ENCODE measurements around the gene SPEM1.

Gene SPEM1

GRCh38 chr17:7425756-7426155 lies 5.6 kb downstream of the SPEM1 start:
- Histone ChIP-seq H3K36me3 (replicated peaks in 1 of 2; ENCODE audit: control insufficient read depth in 2 of 2, insufficient read depth in 2 of 2, low read length in 2 of 2) (no peaks in the 10 kb centered on the region), H3K18ac (ENCODE audit: low read length) (no peak overlapping the region), H3K4me1 (ENCODE audit: control insufficient read depth in 2 of 2, insufficient read depth in 1 of 2, low read depth in 1 of 2, low read length in 2 of 2) (peaks cover 2 to 9% of the 10 kb centered on the region in 2 donors), H4K91ac (ENCODE audit: low read depth, low read length, poor library complexity) (no peak overlapping the region), H3K4me2 (ENCODE audit: insufficient read depth, low read length, poor library complexity, severe bottlenecking) (no peak overlapping the region), H3K9ac (ENCODE audit: low read depth, low read length, poor library complexity) (no peak overlapping the region), H2BK5ac (ENCODE audit: low read length) (peak overlapping the region; percentile 39), H2BK12ac (ENCODE audit: low read length) (no peak overlapping the region), H2AK5ac (ENCODE audit: low read depth, low read length) (peak overlapping the region; percentile 70), H3K4me3 (ENCODE audit: low read length in 2 of 2) (no peak overlapping the region), H3K4ac (ENCODE audit: low read length) (no peak overlapping the region), H3K23ac (ENCODE audit: low read depth, low read length, poor library complexity) (no peak overlapping the region), H4K8ac (ENCODE audit: low read depth, low read length) (no peak overlapping the region), H2AFZ (ENCODE audit: low read length) (no peak overlapping the region), H3K27ac (replicated peaks; ENCODE audit: low read length) (no peak overlapping the region), H2BK120ac (ENCODE audit: low read depth, low read length) (no peak overlapping the region), H3K27me3 (ENCODE audit: control insufficient read depth in 3 of 3, insufficient read depth in 3 of 3, low read depth in 1 of 3, low read length in 3 of 3) (no peaks in the 10 kb centered on the region), H2BK15ac (ENCODE audit: low read length) (no peak overlapping the region), H3K9me3 (replicated peaks in 1 of 2; ENCODE audit: control insufficient read depth in 2 of 2, insufficient read depth in 1 of 2, low read depth in 1 of 2, low read length in 2 of 2) (no peaks in the 10 kb centered on the region), H3K79me1 (ENCODE audit: low read depth, low read length) (peaks cover 3% of the 10 kb centered on the region), H3K14ac (ENCODE audit: low read length) (no peak overlapping the region)
- DNase-seq (ENCODE audit: low spot score), result no peak
- WGBS, 2 donors (ENCODE audit: extremely low coverage in 2 of 2, insufficient read length in 2 of 2, insufficient replicate concordance in 1 of 2), result no CpG with 5 or more reads among the region's 8 CpGs

- Histone ChIP-seq H4K91ac (ENCODE audit: low read depth, low read length, poor library complexity) (no peak overlapping the region), H2BK120ac (ENCODE audit: low read depth, low read length) (no peak overlapping the region), H2BK5ac (ENCODE audit: low read length) (peak overlapping the region; percentile 39), H3K9me3 (replicated peaks in 1 of 2; ENCODE audit: control insufficient read depth in 2 of 2, insufficient read depth in 1 of 2, low read depth in 1 of 2, low read length in 2 of 2) (no peaks in the 10 kb centered on the region), H2AFZ (ENCODE audit: low read length) (no peak overlapping the region), H3K4ac (ENCODE audit: low read length) (no peak overlapping the region), H3K4me3 (ENCODE audit: low read length in 2 of 2) (no peak overlapping the region), H3K36me3 (replicated peaks in 1 of 2; ENCODE audit: control insufficient read depth in 2 of 2, insufficient read depth in 2 of 2, low read length in 2 of 2) (no peaks in the 10 kb centered on the region), H3K23ac (ENCODE audit: low read depth, low read length, poor library complexity) (peak overlapping the region; percentile 55), H3K4me1 (ENCODE audit: control insufficient read depth in 2 of 2, insufficient read depth in 1 of 2, low read depth in 1 of 2, low read length in 2 of 2) (peaks cover 0 to 4% of the 10 kb centered on the region in 2 donors), H2AK5ac (ENCODE audit: low read depth, low read length) (peak overlapping the region; percentile 97), H4K8ac (ENCODE audit: low read depth, low read length) (no peak overlapping the region), H2BK15ac (ENCODE audit: low read length) (peak overlapping the region; percentile 87), H2BK12ac (ENCODE audit: low read length) (no peak overlapping the region), H3K14ac (ENCODE audit: low read length) (peak overlapping the region; percentile 56), H3K27ac (replicated peaks; ENCODE audit: low read length) (no peak overlapping the region), H3K4me2 (ENCODE audit: insufficient read depth, low read length, poor library complexity, severe bottlenecking) (no peak overlapping the region), H3K27me3 (ENCODE audit: control insufficient read depth in 3 of 3, insufficient read depth in 3 of 3, low read depth in 1 of 3, low read length in 3 of 3) (no peaks in the 10 kb centered on the region), H3K79me1 (ENCODE audit: low read depth, low read length) (peaks cover 3% of the 10 kb centered on the region), H3K9ac (ENCODE audit: low read depth, low read length, poor library complexity) (peak overlapping the region; percentile 60), H3K18ac (ENCODE audit: low read length) (peak overlapping the region; percentile 38)
- WGBS, 2 donors (ENCODE audit: extremely low coverage in 2 of 2, insufficient read length in 2 of 2, insufficient replicate concordance in 1 of 2), result no CpG with 5 or more reads among the region's 33 CpGs
- no peak for DNase-seq (ENCODE audit: low spot score)
These were observed 6.2 kb downstream of the SPEM1 start for GRCh38 chr17:7426203-7426863.

- WGBS, 2 donors (ENCODE audit: extremely low coverage in 2 of 2, insufficient read length in 2 of 2, insufficient replicate concordance in 1 of 2), result no CpG with 5 or more reads among the region's 29 CpGs
- peak overlapping the region; percentile 42 for H2BK12ac ChIP-seq (ENCODE audit: low read length)
- H3K23ac ChIP-seq (ENCODE audit: low read depth, low read length, poor library complexity), result peak overlapping the region; percentile 1
- peak overlapping the region; percentile 87 for H2BK15ac ChIP-seq (ENCODE audit: low read length)
- H3K18ac ChIP-seq (ENCODE audit: low read length), result peak overlapping the region; percentile 65
- H3K4me2 ChIP-seq (ENCODE audit: insufficient read depth, low read length, poor library complexity, severe bottlenecking), result no peak overlapping the region
- DNase-seq (ENCODE audit: low spot score), result no peak
- H3K4me1 ChIP-seq (ENCODE audit: control insufficient read depth in 2 of 2, insufficient read depth in 1 of 2, low read depth in 1 of 2, low read length in 2 of 2), result peaks cover 0 to 1% of the 10 kb centered on the region in 2 donors
- peak overlapping the region; percentile 63 for H3K14ac ChIP-seq (ENCODE audit: low read length)
- H3K27ac ChIP-seq (replicated peaks; ENCODE audit: low read length), result no peak overlapping the region
- H3K9ac ChIP-seq (ENCODE audit: low read depth, low read length, poor library complexity), result no peak overlapping the region
- H4K8ac ChIP-seq (ENCODE audit: low read depth, low read length), result no peak overlapping the region
- H2AFZ ChIP-seq (ENCODE audit: low read length), result no peak overlapping the region
- no peaks in the 10 kb centered on the region for H3K36me3 ChIP-seq (replicated peaks in 1 of 2; ENCODE audit: control insufficient read depth in 2 of 2, insufficient read depth in 2 of 2, low read length in 2 of 2)
- peak overlapping the region; percentile 97 for H2AK5ac ChIP-seq (ENCODE audit: low read depth, low read length)
- no peaks in the 10 kb centered on the region for H3K9me3 ChIP-seq (replicated peaks in 1 of 2; ENCODE audit: control insufficient read depth in 2 of 2, insufficient read depth in 1 of 2, low read depth in 1 of 2, low read length in 2 of 2)
- peaks cover 3% of the 10 kb centered on the region for H3K79me1 ChIP-seq (ENCODE audit: low read depth, low read length)
- H2BK120ac ChIP-seq (ENCODE audit: low read depth, low read length), result no peak overlapping the region
- H3K4ac ChIP-seq (ENCODE audit: low read length), result no peak overlapping the region
- peak overlapping the region; percentile 79 for H2BK5ac ChIP-seq (ENCODE audit: low read length)
- H4K91ac ChIP-seq (ENCODE audit: low read depth, low read length, poor library complexity), result no peak overlapping the region
- no peaks in the 10 kb centered on the region for H3K27me3 ChIP-seq (ENCODE audit: control insufficient read depth in 3 of 3, insufficient read depth in 3 of 3, low read depth in 1 of 3, low read length in 3 of 3)
- no peak overlapping the region for H3K4me3 ChIP-seq (ENCODE audit: low read length in 2 of 2)
These were observed 6.9 kb downstream of the SPEM1 start for GRCh38 chr17:7426896-7427489.

- no peak overlapping the region for H2AFZ ChIP-seq (ENCODE audit: low read length)
- H4K91ac ChIP-seq (ENCODE audit: low read depth, low read length, poor library complexity), result no peak overlapping the region
- peak overlapping the region; percentile 97 for H2AK5ac ChIP-seq (ENCODE audit: low read depth, low read length)
- H2BK15ac ChIP-seq (ENCODE audit: low read length), result peak overlapping the region; percentile 87
- no peaks in the 10 kb centered on the region for H3K27me3 ChIP-seq (ENCODE audit: control insufficient read depth in 3 of 3, insufficient read depth in 3 of 3, low read depth in 1 of 3, low read length in 3 of 3)
- WGBS, 2 donors (ENCODE audit: extremely low coverage in 2 of 2, insufficient read length in 2 of 2, insufficient replicate concordance in 1 of 2), result no CpG with 5 or more reads among the region's 7 CpGs
- H2BK5ac ChIP-seq (ENCODE audit: low read length), result peak overlapping the region; percentile 79
- H3K23ac ChIP-seq (ENCODE audit: low read depth, low read length, poor library complexity), result no peak overlapping the region
- no peaks in the 10 kb centered on the region for H3K9me3 ChIP-seq (replicated peaks in 1 of 2; ENCODE audit: control insufficient read depth in 2 of 2, insufficient read depth in 1 of 2, low read depth in 1 of 2, low read length in 2 of 2)
- peak overlapping the region; percentile 42 for H2BK12ac ChIP-seq (ENCODE audit: low read length)
- H3K4me1 ChIP-seq (ENCODE audit: control insufficient read depth in 2 of 2, insufficient read depth in 1 of 2, low read depth in 1 of 2, low read length in 2 of 2), result no peaks in the 10 kb centered on the region
- H3K4me2 ChIP-seq (ENCODE audit: insufficient read depth, low read length, poor library complexity, severe bottlenecking), result no peak overlapping the region
- H2BK120ac ChIP-seq (ENCODE audit: low read depth, low read length), result no peak overlapping the region
- peak overlapping the region; percentile 63 for H3K14ac ChIP-seq (ENCODE audit: low read length)
- H3K18ac ChIP-seq (ENCODE audit: low read length), result peak overlapping the region; percentile 65
- no peak overlapping the region for H3K4me3 ChIP-seq (ENCODE audit: low read length in 2 of 2)
- DNase-seq (ENCODE audit: low spot score), result no peak
- no peak overlapping the region for H3K4ac ChIP-seq (ENCODE audit: low read length)
- no peak overlapping the region for H3K9ac ChIP-seq (ENCODE audit: low read depth, low read length, poor library complexity)
- peaks cover 3% of the 10 kb centered on the region for H3K79me1 ChIP-seq (ENCODE audit: low read depth, low read length)
- no peak overlapping the region for H3K27ac ChIP-seq (replicated peaks; ENCODE audit: low read length)
- H4K8ac ChIP-seq (ENCODE audit: low read depth, low read length), result no peak overlapping the region
- no peaks in the 10 kb centered on the region for H3K36me3 ChIP-seq (replicated peaks in 1 of 2; ENCODE audit: control insufficient read depth in 2 of 2, insufficient read depth in 2 of 2, low read length in 2 of 2)
These were observed 7.4 kb downstream of the SPEM1 start for GRCh38 chr17:7427549-7427948.

Data from neuronal stem cell (in vitro differentiated cells).